Measurements from ENCODE around the gene FGF1.

DNA sequence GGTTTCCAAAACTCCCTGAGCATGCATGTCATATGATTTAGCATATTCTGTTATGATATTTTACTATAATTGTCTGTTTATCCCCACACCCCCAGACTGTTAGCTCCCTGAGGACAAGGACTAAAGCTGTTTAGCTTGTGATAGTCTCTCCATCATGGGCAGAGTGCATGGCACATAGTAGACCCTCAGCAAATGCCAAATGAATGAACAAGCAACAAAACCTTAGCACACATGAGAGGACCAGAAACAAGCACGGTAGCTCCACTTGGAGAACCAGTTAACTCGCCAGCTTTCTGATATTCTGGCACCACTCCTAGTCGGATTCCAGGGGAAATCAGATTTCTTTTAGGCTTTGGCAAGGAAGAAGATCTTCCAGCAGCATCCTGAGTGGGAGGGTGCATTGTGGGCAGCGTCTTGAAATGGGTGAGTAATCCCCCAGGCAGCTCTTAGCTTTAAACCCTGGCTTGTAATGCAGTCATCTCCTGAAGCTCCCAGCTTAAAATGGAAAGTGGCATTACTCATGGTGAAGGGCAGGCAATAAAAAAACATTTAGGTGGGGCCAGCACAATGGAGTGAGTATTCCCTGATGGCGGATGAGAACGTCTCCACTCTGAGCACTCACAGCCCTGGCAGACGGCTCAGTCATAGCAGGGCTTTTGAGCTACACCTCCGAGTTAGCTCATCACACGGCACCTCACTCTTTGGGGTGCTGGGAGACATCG, 41.1 kb downstream of the FGF1 start:
- TF ChIP-seq ZNF654 (tag by site-specific recombination; IDR thresholded peaks at IDR 0.05; ENCODE audit: low read depth), result no peak
- no peak for TF ChIP-seq SCRT2 (tag by site-specific recombination; IDR thresholded peaks at IDR 0.05)
- TF ChIP-seq, protein P1, sequence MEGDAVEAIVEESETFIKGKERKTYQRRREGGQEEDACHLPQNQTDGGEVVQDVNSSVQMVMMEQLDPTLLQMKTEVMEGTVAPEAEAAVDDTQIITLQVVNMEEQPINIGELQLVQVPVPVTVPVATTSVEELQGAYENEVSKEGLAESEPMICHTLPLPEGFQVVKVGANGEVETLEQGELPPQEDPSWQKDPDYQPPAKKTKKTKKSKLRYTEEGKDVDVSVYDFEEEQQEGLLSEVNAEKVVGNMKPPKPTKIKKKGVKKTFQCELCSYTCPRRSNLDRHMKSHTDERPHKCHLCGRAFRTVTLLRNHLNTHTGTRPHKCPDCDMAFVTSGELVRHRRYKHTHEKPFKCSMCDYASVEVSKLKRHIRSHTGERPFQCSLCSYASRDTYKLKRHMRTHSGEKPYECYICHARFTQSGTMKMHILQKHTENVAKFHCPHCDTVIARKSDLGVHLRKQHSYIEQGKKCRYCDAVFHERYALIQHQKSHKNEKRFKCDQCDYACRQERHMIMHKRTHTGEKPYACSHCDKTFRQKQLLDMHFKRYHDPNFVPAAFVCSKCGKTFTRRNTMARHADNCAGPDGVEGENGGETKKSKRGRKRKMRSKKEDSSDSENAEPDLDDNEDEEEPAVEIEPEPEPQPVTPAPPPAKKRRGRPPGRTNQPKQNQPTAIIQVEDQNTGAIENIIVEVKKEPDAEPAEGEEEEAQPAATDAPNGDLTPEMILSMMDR (tag by site-specific recombination; IDR thresholded peaks at IDR 0.05), result no peak
- TF ChIP-seq, protein P2, sequence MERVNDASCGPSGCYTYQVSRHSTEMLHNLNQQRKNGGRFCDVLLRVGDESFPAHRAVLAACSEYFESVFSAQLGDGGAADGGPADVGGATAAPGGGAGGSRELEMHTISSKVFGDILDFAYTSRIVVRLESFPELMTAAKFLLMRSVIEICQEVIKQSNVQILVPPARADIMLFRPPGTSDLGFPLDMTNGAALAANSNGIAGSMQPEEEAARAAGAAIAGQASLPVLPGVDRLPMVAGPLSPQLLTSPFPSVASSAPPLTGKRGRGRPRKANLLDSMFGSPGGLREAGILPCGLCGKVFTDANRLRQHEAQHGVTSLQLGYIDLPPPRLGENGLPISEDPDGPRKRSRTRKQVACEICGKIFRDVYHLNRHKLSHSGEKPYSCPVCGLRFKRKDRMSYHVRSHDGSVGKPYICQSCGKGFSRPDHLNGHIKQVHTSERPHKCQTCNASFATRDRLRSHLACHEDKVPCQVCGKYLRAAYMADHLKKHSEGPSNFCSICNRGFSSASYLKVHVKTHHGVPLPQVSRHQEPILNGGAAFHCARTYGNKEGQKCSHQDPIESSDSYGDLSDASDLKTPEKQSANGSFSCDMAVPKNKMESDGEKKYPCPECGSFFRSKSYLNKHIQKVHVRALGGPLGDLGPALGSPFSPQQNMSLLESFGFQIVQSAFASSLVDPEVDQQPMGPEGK (tag by site-specific recombination; IDR thresholded peaks at IDR 0.05), result peak; percentile 45; the same call in 1 of the 2 replicates
- no peak for TF ChIP-seq ZNF202 (tag by site-specific recombination; IDR thresholded peaks at IDR 0.05; ENCODE audit: borderline replicate concordance)
- TF ChIP-seq, protein P3, sequence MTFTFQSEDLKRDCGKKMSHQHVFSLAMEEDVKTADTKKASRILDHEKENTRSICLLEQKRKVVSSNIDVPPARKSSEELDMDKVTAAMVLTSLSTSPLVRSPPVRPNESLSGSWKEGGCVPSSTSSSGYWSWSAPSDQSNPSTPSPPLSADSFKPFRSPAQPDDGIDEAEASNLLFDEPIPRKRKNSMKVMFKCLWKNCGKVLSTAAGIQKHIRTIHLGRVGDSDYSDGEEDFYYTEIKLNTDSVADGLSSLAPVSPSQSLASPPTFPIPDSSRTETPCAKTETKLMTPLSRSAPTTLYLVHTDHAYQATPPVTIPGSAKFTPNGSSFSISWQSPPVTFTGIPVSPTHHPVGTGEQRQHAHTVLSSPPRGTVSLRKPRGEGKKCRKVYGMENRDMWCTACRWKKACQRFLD (tag by site-specific recombination; IDR thresholded peaks at IDR 0.05), result no peak
- TF ChIP-seq ZBTB1 (tag by site-specific recombination; IDR thresholded peaks at IDR 0.05), result no peak
- TF ChIP-seq, protein P4, sequence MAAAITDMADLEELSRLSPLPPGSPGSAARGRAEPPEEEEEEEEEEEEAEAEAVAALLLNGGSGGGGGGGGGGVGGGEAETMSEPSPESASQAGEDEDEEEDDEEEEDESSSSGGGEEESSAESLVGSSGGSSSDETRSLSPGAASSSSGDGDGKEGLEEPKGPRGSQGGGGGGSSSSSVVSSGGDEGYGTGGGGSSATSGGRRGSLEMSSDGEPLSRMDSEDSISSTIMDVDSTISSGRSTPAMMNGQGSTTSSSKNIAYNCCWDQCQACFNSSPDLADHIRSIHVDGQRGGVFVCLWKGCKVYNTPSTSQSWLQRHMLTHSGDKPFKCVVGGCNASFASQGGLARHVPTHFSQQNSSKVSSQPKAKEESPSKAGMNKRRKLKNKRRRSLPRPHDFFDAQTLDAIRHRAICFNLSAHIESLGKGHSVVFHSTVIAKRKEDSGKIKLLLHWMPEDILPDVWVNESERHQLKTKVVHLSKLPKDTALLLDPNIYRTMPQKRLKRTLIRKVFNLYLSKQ (tag by site-specific recombination; IDR thresholded peaks at IDR 0.05; ENCODE audit: borderline replicate concordance), result no peak
